MCF 10A (cell line): Measurements from ENCODE around the gene MAN2A1. TPM values are rescaled to one million over a fixed set of nuclear protein-coding genes. Genes with fewer than 3 reads are reported as not detected.
A peak's percentile ranks its signal among the peaks of the same experiment; 100 is the strongest.

Source experiments
- BruUV-seq: library from RNA; stranded (reverse); fragments of 400-500 nt; replicated peaks from 2 replicates; lab custom pipeline; 2021; lab: Mats Ljungman, UMichigan
- CTCF ChIA-PET: fragments of 300-600 bp; sonication (Branson Sonifier 250); formaldehyde crosslinking; extraction: SDS; loops from one replicate; lab custom pipeline; 2021; ENCODE audit warnings: antibody characterized with exemption, inconsistent platforms; lab: Yijun Ruan, JAX
- POLR2A ChIA-PET: fragments of 300-600, 350-650 bp; sonication (Branson Sonifier 250); formaldehyde crosslinking; extraction: SDS; loops from one replicate; lab custom pipeline; 2020; ENCODE audit warnings: antibody characterized with exemption, inconsistent platforms; lab: Yijun Ruan, JAX
- DNase-seq: peaks from one replicate; pipeline ENCODE4 v3.0.0-alpha.2; 2018; ENCODE audit not compliant: unreplicated experiment
- H3K27ac Mint-ChIP-seq: one replicate; pipeline ENCODE4 v1.8.0; 2022; ENCODE audit warnings: mild to moderate bottlenecking, low read depth, mixed read lengths; ENCODE audit not compliant: unreplicated experiment
- H3K27me3 Mint-ChIP-seq: one replicate; pipeline ENCODE4 v1.8.0; 2022; ENCODE audit warnings: mixed read lengths; ENCODE audit not compliant: insufficient read depth, unreplicated experiment
- H3K36me3 Mint-ChIP-seq: one replicate; pipeline ENCODE4 v1.8.0; 2022; ENCODE audit warnings: mild to moderate bottlenecking, moderate library complexity, mixed read lengths; ENCODE audit not compliant: insufficient read depth, unreplicated experiment
- H3K4me1 Mint-ChIP-seq: one replicate; pipeline ENCODE4 v1.8.0; 2022; ENCODE audit warnings: mixed read lengths; ENCODE audit not compliant: insufficient read depth, unreplicated experiment
- H3K4me3 Mint-ChIP-seq: one replicate; pipeline ENCODE4 v1.8.0; 2022; ENCODE audit warnings: mild to moderate bottlenecking, moderate library complexity, mixed read lengths; ENCODE audit not compliant: unreplicated experiment
- H3K9me3 Mint-ChIP-seq: one replicate; pipeline ENCODE4 v1.8.0; 2022; ENCODE audit warnings: mixed read lengths; ENCODE audit not compliant: unreplicated experiment
- CTCF ChIP-seq: fragments of 200-600 bp; IDR thresholded peaks from one replicate; pipeline ENCODE4 v1.8.0; 2022; ENCODE audit warnings: antibody characterized with exemption, mild to moderate bottlenecking; ENCODE audit not compliant: unreplicated experiment
- intact Hi-C: fragments of 100-400 bp; cut with micrococcal nuclease; formaldehyde crosslinking; loops from 2 replicates; pipeline ENCODE4 v1.14.1; 2022
- total RNA-seq: library from RNA; stranded (reverse); gene quantifications from 2 replicates; pipeline ENCODE4 v1.2.3, GENCODE V29; 2022

MAN2A1 gene
- total RNA-seq, 1 experiment from 2014 or later = 44.1 TPM

- intact Hi-C loops = no loop called here
- no TSS peak for BruUV-seq
- no peak for TF ChIP-seq CTCF
- Mint-ChIP-seq H3K4me3 (no peak overlapping the region), H3K27me3 (no peaks in the 10 kb centered on the region), H3K36me3 (peaks cover 28% of the 10 kb centered on the region), H3K9me3 (no peaks in the 10 kb centered on the region), H3K4me1 (peaks cover 2% of the 10 kb centered on the region), H3K27ac (no peak overlapping the region)
- ChIA-PET POLR2A (no interaction called here), CTCF (no interaction called here)
- DNase-seq = peak; percentile 36
Measured at GRCh38 chr5:109718216-109718615, 28.5 kb downstream of the MAN2A1 start.

DNA sequence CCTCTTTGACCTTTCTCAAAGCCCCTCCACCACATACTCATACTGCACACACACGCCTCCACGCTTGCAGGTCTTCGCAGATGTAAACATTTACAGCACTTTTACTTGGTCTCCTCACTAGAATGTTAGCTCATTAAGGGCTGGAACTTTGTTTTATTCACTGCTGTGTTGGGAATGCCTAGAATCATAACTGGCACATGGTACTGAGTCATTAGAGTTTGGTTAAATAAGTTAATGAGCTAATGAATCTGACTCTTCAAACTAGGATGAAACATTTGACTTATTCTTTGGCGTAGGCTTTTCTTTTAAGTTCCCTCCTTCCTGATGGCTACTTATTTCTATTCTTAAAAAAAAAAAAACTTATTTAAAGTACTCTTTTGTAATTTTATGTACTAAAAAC, 28.9 kb downstream of the MAN2A1 start:
- Mint-ChIP-seq H3K4me1 (peaks cover 6% of the 10 kb centered on the region), H3K27me3 (no peaks in the 10 kb centered on the region), H3K27ac (no peak overlapping the region), H3K36me3 (peaks cover 28% of the 10 kb centered on the region), H3K9me3 (no peaks in the 10 kb centered on the region), H3K4me3 (no peak overlapping the region)
- no peak for DNase-seq
- TF ChIP-seq CTCF = no peak
- CTCF ChIA-PET = interaction anchor here (1.0 kb wide), 1 partner anchor 28 kb away, joined by 3 read pairs; no protein-coding TSS in a partner anchor
- POLR2A ChIA-PET = interaction anchor here (0.7 kb wide), 1 partner anchor 21 kb away, joined by 3 read pairs; no protein-coding TSS in a partner anchor
- no TSS peak for BruUV-seq
- intact Hi-C loops = no loop called here

DNA sequence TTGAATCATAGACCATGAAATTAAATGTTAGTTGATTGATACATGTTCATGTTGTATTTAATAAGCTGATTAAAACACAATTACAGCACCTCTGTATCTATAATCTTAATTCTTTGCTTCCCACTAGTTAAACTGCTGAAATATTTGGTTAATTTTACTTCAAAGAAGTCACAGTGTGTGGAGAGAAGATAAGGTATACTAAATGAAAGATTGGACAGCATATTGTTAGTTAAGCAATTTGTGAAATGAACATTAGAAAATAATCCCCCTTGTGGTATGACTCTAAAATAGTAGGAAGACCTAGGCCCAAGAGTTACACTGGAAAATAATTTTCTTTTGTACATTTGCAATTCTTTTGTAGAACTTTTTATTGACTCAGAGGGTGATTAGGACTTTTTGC, 30.3 kb downstream of the MAN2A1 start:
- ChIA-PET POLR2A (no interaction called here), CTCF (interaction anchor here (0.6 kb wide), 1 partner anchor 58 kb away, joined by 3 read pairs; no protein-coding TSS in a partner anchor)
- no peak for TF ChIP-seq CTCF
- no peaks in the 10 kb centered on the region for H3K27me3 Mint-ChIP-seq
- DNase-seq = no peak
- no peak overlapping the region for H3K27ac Mint-ChIP-seq
- BruUV-seq = no TSS peak
- no peak overlapping the region for H3K4me3 Mint-ChIP-seq
- H3K4me1 Mint-ChIP-seq = peaks cover 9% of the 10 kb centered on the region
- H3K9me3 Mint-ChIP-seq = no peaks in the 10 kb centered on the region
- intact Hi-C loops = no loop called here
- H3K36me3 Mint-ChIP-seq = peaks cover 28% of the 10 kb centered on the region

DNA sequence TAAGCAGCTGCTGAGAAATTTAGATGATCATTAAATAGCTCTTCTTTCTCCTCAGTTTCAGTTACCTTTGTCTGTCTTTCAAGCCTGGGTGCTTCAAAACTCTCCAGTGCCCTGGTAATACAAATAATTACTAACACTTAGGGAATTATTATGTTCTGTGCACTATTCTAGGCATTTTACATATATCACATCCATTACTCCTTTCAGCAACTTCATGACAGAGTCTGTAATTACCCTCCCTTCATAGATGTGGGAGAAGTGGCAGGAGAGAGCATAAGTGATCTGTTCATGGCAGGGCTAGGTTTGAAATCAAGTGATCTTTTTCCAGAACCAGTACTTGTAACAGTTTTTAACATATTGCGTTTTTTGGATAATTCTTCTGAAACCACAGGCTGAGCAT, 32.0 kb downstream of the MAN2A1 start:
- H3K9me3 Mint-ChIP-seq = no peaks in the 10 kb centered on the region
- ChIA-PET CTCF (no interaction called here), POLR2A (interaction anchor here (0.7 kb wide), 1 partner anchor 15 kb away, joined by 3 read pairs; no protein-coding TSS in a partner anchor)
- DNase-seq = no peak
- TF ChIP-seq CTCF = no peak
- H3K27me3 Mint-ChIP-seq = no peaks in the 10 kb centered on the region
- no peak overlapping the region for H3K4me3 Mint-ChIP-seq
- peaks cover 20% of the 10 kb centered on the region for H3K36me3 Mint-ChIP-seq
- no peak overlapping the region for H3K27ac Mint-ChIP-seq
- no TSS peak for BruUV-seq
- H3K4me1 Mint-ChIP-seq = peaks cover 9% of the 10 kb centered on the region
- intact Hi-C loops = no loop called here
